ENCODE results near the gene A1CF.
"Not testable (repeated sequence)": the region's sequence is repeated elsewhere in the genome, so short reads cannot be mapped to it uniquely, and the experiment has no call there.

Gene A1CF

DNA sequence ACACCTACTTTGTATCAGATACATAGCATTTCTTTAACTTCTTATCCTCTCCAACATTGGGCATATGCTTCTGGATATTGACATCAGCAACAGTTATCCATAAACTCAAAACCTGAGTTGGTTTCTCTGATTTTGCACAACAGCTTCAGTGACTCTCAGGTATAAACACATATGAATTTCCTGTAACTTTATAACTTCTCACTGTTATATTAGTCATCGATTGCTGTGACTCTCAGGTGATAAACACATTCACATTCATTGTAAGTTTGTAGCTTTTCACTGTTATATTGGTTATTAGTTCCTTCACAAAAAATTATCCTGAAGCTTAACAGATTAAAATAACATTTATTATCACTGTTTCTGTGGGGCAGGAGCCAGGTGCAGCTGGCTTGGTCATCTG, 88.7 kb downstream of the A1CF start:
- ATAC-seq (ENCODE audit: low read depth) (no peak), DNase-seq (ENCODE audit: low spot score in 2 of 2) (no peak)
- Mint-ChIP-seq H3K36me3 (no peaks in the 10 kb centered on the region), H3K27me3 (peaks cover 7% of the 10 kb centered on the region), H3K9me3 (no peaks in the 10 kb centered on the region), H3K4me1 (no peaks in the 10 kb centered on the region), H3K4me3 (no peak overlapping the region), H3K27ac (no peak overlapping the region)

DNA sequence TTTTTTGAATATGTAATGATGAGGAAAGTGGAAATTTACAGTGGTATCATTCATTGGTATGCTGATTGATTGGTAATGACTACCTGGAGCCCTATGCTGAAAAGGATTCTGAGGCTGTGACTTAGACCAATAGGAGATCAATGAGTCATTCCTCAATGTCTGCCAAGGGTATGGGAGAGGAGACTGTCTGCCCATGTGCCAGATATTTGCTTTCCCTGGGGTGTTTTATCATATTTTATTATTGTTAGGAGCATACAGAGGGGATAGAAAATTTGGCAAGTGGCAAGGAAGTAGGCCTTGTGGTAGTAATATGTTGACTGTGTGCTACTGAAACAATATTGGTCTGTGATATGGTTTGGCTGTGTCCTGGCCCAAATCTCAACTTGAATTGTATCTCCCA, 90.9 kb downstream of the A1CF start:
- no peaks in the 10 kb centered on the region for H3K4me1 Mint-ChIP-seq
- H3K27me3 Mint-ChIP-seq: peaks cover 6% of the 10 kb centered on the region
- no peaks in the 10 kb centered on the region for H3K36me3 Mint-ChIP-seq
- no peak overlapping the region for H3K4me3 Mint-ChIP-seq
- DNase-seq (ENCODE audit: low spot score in 2 of 2) (no peak), ATAC-seq (ENCODE audit: low read depth) (no peak)
- H3K9me3 Mint-ChIP-seq: no peaks in the 10 kb centered on the region
- no peak overlapping the region for H3K27ac Mint-ChIP-seq

DNA sequence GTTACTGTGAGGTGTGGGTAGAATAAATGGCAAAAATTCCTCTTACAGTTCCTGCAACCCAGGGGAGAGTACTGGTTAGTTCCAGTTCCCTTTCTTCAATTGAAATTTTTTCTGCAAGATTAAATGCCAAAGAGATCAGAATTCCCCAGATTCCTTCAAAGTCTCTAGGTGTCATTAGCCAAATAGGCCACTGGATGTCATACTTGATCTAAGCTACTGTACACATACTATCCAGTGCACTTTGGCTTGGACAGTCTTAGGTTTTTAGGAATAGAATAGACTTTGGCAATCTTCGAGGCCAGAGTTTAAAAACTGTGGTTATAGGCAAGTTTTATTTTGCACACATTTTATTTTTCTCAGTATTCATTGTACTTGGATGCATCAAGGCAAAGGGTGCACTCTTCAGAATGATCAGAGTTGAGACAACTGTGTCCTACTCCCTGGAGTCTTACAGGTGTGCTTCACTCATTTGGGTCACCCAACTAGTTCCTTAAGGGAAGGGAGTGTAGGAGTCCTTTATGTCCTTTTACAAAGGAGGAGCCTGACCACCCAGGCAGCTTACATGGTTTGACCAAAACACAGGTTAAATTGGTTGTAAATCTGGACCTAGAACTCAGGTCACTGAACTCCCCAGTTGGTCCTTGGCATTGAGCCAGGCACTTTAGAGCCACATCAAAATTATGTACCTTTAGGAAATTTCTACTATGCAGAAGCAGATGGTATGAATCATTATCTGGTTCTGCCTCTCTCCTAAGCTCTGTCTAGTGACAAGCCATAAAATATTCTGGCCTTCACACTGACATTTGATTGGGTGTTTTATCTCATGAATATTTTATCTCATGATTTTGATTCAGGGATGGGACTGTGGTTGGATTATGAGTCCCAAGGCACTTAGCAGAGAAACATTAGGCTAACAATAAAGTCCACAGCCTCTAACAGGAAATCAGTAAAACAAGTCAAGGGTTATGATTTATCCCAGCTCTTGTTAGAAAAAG, 96.2 kb downstream of the A1CF start:
- DNase-seq (ENCODE audit: low spot score in 2 of 2): no peak

DNA sequence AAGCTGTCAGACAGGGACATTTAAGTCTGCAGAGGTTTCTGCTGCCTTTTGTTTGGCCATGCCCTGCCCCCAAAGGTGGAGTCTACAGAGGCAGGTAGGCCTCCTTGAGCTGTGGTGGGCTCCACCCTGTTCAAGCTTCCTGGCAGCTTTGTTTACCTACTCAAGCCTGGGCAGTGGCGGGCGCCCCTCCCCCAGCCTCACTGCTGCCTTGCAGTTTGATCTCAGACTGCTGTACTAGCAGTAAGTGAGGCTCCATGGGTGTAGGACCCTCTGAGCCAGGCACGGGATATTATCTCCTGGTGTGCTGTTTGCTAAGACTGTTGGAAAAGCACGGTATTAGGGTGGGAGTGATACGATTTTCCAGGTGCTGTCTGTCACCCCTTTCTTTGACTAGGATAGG, 97.5 kb downstream of the A1CF start:
- not testable (repeated sequence) for H3K36me3 Mint-ChIP-seq; H3K27me3 Mint-ChIP-seq; H3K27ac Mint-ChIP-seq; H3K4me1 Mint-ChIP-seq; H3K4me3 Mint-ChIP-seq; ATAC-seq (ENCODE audit: low read depth); H3K9me3 Mint-ChIP-seq; DNase-seq (ENCODE audit: low spot score in 2 of 2)

More for the DNA sequence above, 96.2 kb downstream of the A1CF start:
- Mint-ChIP-seq H3K4me1 (no peaks in the 10 kb centered on the region), H3K27ac (no peak overlapping the region), H3K9me3 (peaks cover 3% of the 10 kb centered on the region), H3K27me3 (peaks cover 3% of the 10 kb centered on the region), H3K36me3 (peaks cover 1% of the 10 kb centered on the region), H3K4me3 (no peak overlapping the region)
- no peak for ATAC-seq (ENCODE audit: low read depth)

DNA sequence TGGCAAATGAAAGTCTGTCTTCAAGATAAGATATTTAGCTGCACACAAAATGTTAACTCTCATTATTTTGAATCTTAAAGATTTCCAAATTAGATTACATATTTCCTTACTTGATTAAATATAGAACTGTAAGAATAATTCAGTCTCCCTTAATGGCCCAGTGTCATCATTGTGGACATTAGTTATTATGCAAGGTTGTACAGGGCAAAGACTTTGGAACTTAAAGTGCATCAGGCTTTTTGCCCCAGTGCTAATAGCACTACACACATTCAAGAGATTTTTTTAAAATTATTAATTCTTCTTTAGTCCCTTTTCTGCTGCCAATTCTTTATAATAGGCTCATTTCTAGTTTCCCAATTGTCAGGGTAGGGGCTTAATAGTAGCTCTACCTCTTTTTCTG, 103.4 kb downstream of the A1CF start:
- H3K4me3 Mint-ChIP-seq; DNase-seq (ENCODE audit: low spot score in 2 of 2); H3K27ac Mint-ChIP-seq; H3K9me3 Mint-ChIP-seq; H3K4me1 Mint-ChIP-seq; ATAC-seq (ENCODE audit: low read depth); H3K36me3 Mint-ChIP-seq; H3K27me3 Mint-ChIP-seq: not testable (repeated sequence)

DNA sequence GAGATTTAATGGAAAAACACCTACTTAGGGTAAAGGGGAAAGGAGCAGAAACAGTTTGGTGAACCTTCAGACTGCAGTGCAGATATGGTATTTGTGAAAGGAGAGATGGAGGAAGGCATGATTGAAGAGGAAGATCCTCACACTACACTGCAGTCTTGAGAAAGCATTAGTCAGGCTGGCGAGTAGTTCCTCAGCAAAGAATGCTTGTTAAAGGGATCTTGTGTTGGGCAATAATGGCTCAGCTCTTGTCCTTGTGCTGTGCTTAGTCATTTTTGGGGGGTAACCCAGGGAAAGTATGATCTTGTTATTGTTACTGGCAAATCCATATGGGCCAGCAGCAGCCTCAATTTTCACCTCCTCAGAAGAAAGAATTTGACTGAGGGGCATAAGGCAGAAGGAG, 105.4 kb downstream of the A1CF start:
- H3K4me3 Mint-ChIP-seq; H3K27ac Mint-ChIP-seq; H3K36me3 Mint-ChIP-seq; H3K4me1 Mint-ChIP-seq; H3K9me3 Mint-ChIP-seq; ATAC-seq (ENCODE audit: low read depth); DNase-seq (ENCODE audit: low spot score in 2 of 2); H3K27me3 Mint-ChIP-seq: not testable (repeated sequence)

DNA sequence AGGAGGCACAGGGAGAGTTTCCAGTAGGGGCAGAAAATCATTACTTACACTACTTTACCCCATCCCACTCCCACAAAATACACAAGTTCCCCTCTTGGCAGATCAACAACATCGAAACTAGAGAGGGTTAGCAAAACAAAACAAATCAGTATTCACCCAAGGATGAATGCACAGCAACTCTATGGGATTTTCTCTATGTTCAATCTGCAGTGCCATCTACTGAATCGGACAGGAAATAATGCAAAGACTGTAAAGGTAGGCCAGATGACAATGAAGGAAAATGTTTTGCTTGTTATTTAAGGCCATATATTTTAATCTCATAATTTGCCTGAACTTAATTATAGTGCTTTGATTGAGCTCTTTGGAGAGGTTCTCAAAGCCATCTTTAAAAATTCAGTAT, 110.6 kb downstream of the A1CF start:
- H3K4me3 Mint-ChIP-seq; H3K4me1 Mint-ChIP-seq; H3K27me3 Mint-ChIP-seq; H3K36me3 Mint-ChIP-seq; ATAC-seq (ENCODE audit: low read depth); H3K9me3 Mint-ChIP-seq; DNase-seq (ENCODE audit: low spot score in 2 of 2); H3K27ac Mint-ChIP-seq: not testable (repeated sequence)

DNA sequence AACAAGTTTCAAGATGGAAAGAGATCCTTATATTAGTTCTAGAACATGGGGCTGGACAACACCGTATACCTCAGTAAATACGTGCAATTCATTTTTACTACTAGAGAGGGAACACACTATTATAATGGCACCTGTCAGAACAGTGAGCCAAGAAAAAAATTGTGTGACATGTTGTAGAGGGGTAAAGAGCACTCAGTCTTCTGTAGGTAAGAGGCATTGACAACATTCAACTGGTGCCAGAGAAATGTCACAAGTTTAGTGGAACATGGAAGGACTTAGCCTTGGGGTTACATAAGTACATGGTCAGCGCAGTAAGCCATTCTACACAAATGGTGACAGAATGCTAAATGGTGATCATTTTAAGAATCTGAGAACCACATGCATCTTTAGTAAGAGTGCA, 113.4 kb downstream of the A1CF start:
- not testable (repeated sequence) for H3K27me3 Mint-ChIP-seq; ATAC-seq (ENCODE audit: low read depth); H3K36me3 Mint-ChIP-seq; H3K27ac Mint-ChIP-seq; H3K4me1 Mint-ChIP-seq; DNase-seq (ENCODE audit: low spot score in 2 of 2); H3K4me3 Mint-ChIP-seq; H3K9me3 Mint-ChIP-seq

DNA sequence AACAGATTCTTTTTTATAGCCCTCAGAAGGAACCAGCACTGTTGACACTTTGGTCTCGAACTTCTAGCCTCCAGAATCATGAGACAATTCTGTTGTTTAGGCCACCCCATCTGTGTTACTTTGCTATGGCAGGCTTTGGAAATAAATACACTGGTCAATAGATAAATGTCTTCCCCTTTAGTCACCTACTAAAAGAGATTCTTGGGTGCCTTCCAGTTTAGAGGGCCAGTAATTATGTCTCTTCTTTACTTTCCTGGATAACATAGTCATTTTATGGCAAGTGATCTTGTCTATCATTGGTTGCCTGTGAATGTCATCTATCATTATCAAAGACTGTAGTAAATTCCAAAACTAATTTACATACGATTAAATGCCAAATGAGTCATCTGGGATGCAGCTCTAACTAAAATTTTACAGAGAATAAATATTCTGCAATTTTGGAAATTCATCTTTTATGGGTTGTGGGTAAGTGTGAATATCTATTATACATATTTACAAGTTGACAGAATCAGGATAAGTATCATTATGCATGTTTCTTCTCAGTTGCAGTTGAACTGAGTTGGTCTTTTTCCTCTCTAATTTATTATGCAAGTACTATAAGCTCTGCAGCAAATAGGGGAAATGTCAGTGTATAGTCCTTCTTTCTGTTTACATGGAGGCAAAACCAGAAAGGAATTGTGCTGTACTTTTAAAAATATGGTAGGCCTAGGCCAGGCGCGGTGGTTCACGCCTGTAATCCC, 118.5 kb downstream of the A1CF start:
- not testable (repeated sequence) for H3K27me3 Mint-ChIP-seq; DNase-seq (ENCODE audit: low spot score in 2 of 2); H3K4me3 Mint-ChIP-seq; H3K9me3 Mint-ChIP-seq; ATAC-seq (ENCODE audit: low read depth); H3K36me3 Mint-ChIP-seq; H3K27ac Mint-ChIP-seq; H3K4me1 Mint-ChIP-seq

Measured in memory B cell (primary cell).